A549 (cell line): ENCODE data around the gene TCF3. TPM values are rescaled to one million over a fixed set of nuclear protein-coding genes. Genes with fewer than 3 reads are reported as not detected.

Experiments used
- ATAC-seq, 2 experiments: fragments of 200-7000 bp in 1 of 2; fragments of >200 bp in 1 of 2; cut with Nextera tagmentation in 1 of 2; cut with Tn5 transposase in 1 of 2; 3 replicates each; pipeline versions ENCODE4 v1.8.0 to v1.9.1; 2018 to 2020; ENCODE audit warnings: mild to moderate bottlenecking in 1 of 2, moderate library complexity in 1 of 2
- CTCF ChIA-PET: fragments of 300-600 bp; sonication (Branson Sonifier 250); formaldehyde crosslinking; extraction: SDS; loops from one replicate; lab custom pipeline; 2021; ENCODE audit warnings: antibody characterized with exemption, inconsistent platforms; lab: Yijun Ruan, JAX
- POLR2A ChIA-PET: fragments of 350-600 bp; formaldehyde crosslinking; extraction: SDS; loops from one replicate; lab custom pipeline; 2021; ENCODE audit warnings: antibody characterized with exemption, inconsistent platforms; lab: Yijun Ruan, JAX
- DNase-seq, 2 experiments: peaks; one replicate each; pipeline versions ENCODE4 v3.0.0 to v3.0.0-alpha.2; 2011 to 2016; ENCODE audit warnings: low read depth in 1 of 2, low spot score in 1 of 2
- FAIRE-seq: peaks from 2 replicates; lab custom pipeline; 2011; peaks lifted over from hg19 to GRCh38; lab: Jason Lieb, UNC
- H3K27ac ChIP-seq, 2 experiments: fragments of >200 bp; sonication (Bioruptor Twin); formaldehyde crosslinking; 3 replicates each; pipeline ENCODE4 v1.5.1; 2016 to 2017
- H3K4me1 ChIP-seq: fragments of >200 bp; sonication (Bioruptor Twin); formaldehyde crosslinking; 3 replicates; pipeline ENCODE4 v1.6.1; 2016
- H3K4me2 ChIP-seq: fragments of >200 bp; sonication (Bioruptor Twin); formaldehyde crosslinking; 3 replicates; pipeline ENCODE4 v1.6.1; 2016
- H3K4me3 ChIP-seq: fragments of >200 bp; sonication (Bioruptor Twin); formaldehyde crosslinking; 3 replicates; pipeline ENCODE4 v1.5.1; 2016
- H3K9me3 ChIP-seq: fragments of >200 bp; sonication (Bioruptor Twin); formaldehyde crosslinking; 3 replicates; pipeline ENCODE4 v1.6.1; 2016
- ATOH8 ChIP-seq: fragments of 250-450 bp; sonication (Bioruptor Pico); IDR thresholded peaks from 2 replicates; pipeline ENCODE4 v1.5.0; 2020; ENCODE audit warnings: low read depth, mild to moderate bottlenecking, moderate library complexity
- CBX8 ChIP-seq: fragments of 200-600 bp; sonication (generic); IDR thresholded peaks from 2 replicates; pipeline ENCODE4 v1.6.1; 2016
- E2F6 ChIP-seq: IDR thresholded peaks from 2 replicates; pipeline ENCODE4 v1.6.1; 2012; ENCODE audit warnings: low read depth, borderline replicate concordance
- FOSB ChIP-seq: fragments of 250-450 bp; sonication (Bioruptor Pico); IDR thresholded peaks from 2 replicates; pipeline ENCODE4 v1.5.0; 2020; ENCODE audit warnings: mild to moderate bottlenecking, moderate library complexity
- FOSL2 ChIP-seq, 2 experiments: fragments of 450-650 bp in 1 of 2; fragments of >200 bp in 1 of 2; sonication (Bioruptor Twin) in 1 of 2; formaldehyde crosslinking; IDR thresholded peaks; 2 replicates each; pipeline versions ENCODE4 v1.5.0 to v1.6.1; 2016 to 2020; ENCODE audit warnings: mild to moderate bottlenecking in 1 of 2, moderate library complexity in 1 of 2
- GATA3 ChIP-seq: IDR thresholded peaks from 2 replicates; pipeline ENCODE4 v1.6.1; 2012; ENCODE audit warnings: borderline replicate concordance
- HOXA7 ChIP-seq: fragments of 250-450 bp; sonication (Bioruptor Pico); IDR thresholded peaks from 2 replicates; pipeline ENCODE4 v1.5.0; 2020; ENCODE audit warnings: mild to moderate bottlenecking, moderate library complexity
- HOXB5 ChIP-seq: fragments of 250-450 bp; sonication (Bioruptor Pico); IDR thresholded peaks from 2 replicates; pipeline ENCODE4 v1.5.0; 2020; ENCODE audit warnings: mild to moderate bottlenecking, moderate library complexity
- JUN ChIP-seq, 2 experiments: fragments of >200 bp; sonication (Bioruptor Twin); formaldehyde crosslinking; IDR thresholded peaks; 2 replicates in 1 of 2; 3 replicates in 1 of 2; pipeline ENCODE4 v1.6.1; 2016 to 2017
- JUNB ChIP-seq: fragments of >200 bp; sonication (Bioruptor Twin); formaldehyde crosslinking; IDR thresholded peaks from 2 replicates; pipeline ENCODE4 v1.6.1; 2016
- KDM5A ChIP-seq: fragments of 200-600 bp; sonication (generic); IDR thresholded peaks from 2 replicates; pipeline ENCODE4 v1.6.1; 2016; ENCODE audit warnings: antibody characterized with exemption, mild to moderate bottlenecking
- MAFK ChIP-seq: fragments of 450-650 bp; IDR thresholded peaks from 2 replicates; pipeline ENCODE4 v1.6.1; 2014; ENCODE audit not compliant: partially characterized antibody
- RARB ChIP-seq: fragments of 250-450 bp; sonication (Bioruptor Pico); IDR thresholded peaks from 2 replicates; pipeline ENCODE4 v1.8.0; 2021; ENCODE audit warnings: mild to moderate bottlenecking, moderate library complexity
- RCOR1 ChIP-seq: fragments of 150-350 bp; IDR thresholded peaks from 2 replicates; pipeline ENCODE4 v1.6.1; 2014; ENCODE audit warnings: antibody characterized with exemption, low read length, low read depth
- SMC3 ChIP-seq: fragments of >200 bp; sonication (Bioruptor Twin); formaldehyde crosslinking; IDR thresholded peaks from 3 replicates; pipeline ENCODE4 v1.6.1; 2018; ENCODE audit warnings: inconsistent platforms
- TP53 ChIP-seq: fragments of 250-450 bp; sonication (Bioruptor Pico); IDR thresholded peaks from 2 replicates; pipeline ENCODE4 v1.5.0; 2021; ENCODE audit warnings: mild to moderate bottlenecking, moderate library complexity
- ZFP36 ChIP-seq: fragments of 450-650 bp; IDR thresholded peaks from 2 replicates; pipeline ENCODE4 v1.6.1; 2014; ENCODE audit warnings: borderline replicate concordance; ENCODE audit not compliant: partially characterized antibody
- ZNF302 ChIP-seq: fragments of 250-450 bp; sonication (Bioruptor Pico); IDR thresholded peaks from 2 replicates; pipeline ENCODE4 v1.9.0; 2021; ENCODE audit warnings: inconsistent platforms, mild to moderate bottlenecking, moderate library complexity
- WGBS: methylation state at CpG from one replicate; pipeline ENCODE4 v1.1.6; 2017; ENCODE audit errors: missing lambda C conversion rate; 5-methylcytosine and 5-hydroxymethylcytosine counted together
- polyA plus RNA-seq, 4 experiments: library from polyadenylated mRNA; depleted of rRNA in 3 of 4; stranded (reverse); fragments of >200 nt; fragmentation: RNase III in 1 of 4; extraction: RNeasy Plus Mini Kit Qiagen cat#74134 plus additional on column Dnase treatment in 1 of 4; gene quantifications; 2 replicates in 3 of 4; 3 replicates in 1 of 4; pipeline ENCODE4 v1.2.3, GENCODE V29; 2011 to 2017
- TF ChIP-seq, protein P1 (sequence below): fragments of 200-600 bp; sonication (generic); IDR thresholded peaks from 2 replicates; pipeline ENCODE4 v1.6.1; 2016; ENCODE audit warnings: antibody characterized with exemption, mild to moderate bottlenecking, moderate library complexity
- TF ChIP-seq, protein P2 (sequence below): fragments of >200 bp; sonication (Bioruptor Twin); formaldehyde crosslinking; IDR thresholded peaks from 3 replicates; pipeline ENCODE4 v1.6.1; 2016
- TF ChIP-seq, protein P3 (sequence below): fragments of 250-450 bp; sonication (Bioruptor Pico); IDR thresholded peaks from 2 replicates; pipeline ENCODE4 v1.5.0; 2021; ENCODE audit warnings: mild to moderate bottlenecking, moderate library complexity, borderline replicate concordance

The TCF3 gene
- polyA plus RNA-seq, 2 of the 4 experiments (the other 2 are of a cell fraction): 25.6 to 52.6 TPM

DNA sequence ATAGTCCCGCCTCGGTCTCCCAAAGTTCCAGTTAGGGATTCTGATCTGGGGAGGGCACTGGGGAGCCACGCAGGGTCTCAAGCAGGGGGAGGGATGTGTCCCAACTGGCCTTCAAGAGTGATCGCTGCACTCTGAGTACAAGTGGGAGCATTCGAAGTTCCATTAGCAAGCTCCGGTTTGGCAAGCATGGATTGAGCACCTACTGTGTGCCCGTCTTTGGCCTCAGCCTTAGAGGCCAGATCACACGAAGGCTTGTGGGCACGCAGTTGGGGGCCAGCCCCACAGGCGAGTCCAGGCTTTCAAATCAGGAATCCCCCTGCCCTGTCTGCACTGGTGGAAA is 32.1 kb upstream of the TCF3 start:
- FAIRE-seq: no peak
- H3K27ac ChIP-seq: no peak overlapping the region
- POLR2A ChIA-PET: no interaction called here
- TF ChIP-seq ZNF302: no peak
- TF ChIP-seq CBX8: no peak
- TF ChIP-seq SMC3: no peak
- no peak for TF ChIP-seq ZFP36
- TF ChIP-seq, protein P1, sequence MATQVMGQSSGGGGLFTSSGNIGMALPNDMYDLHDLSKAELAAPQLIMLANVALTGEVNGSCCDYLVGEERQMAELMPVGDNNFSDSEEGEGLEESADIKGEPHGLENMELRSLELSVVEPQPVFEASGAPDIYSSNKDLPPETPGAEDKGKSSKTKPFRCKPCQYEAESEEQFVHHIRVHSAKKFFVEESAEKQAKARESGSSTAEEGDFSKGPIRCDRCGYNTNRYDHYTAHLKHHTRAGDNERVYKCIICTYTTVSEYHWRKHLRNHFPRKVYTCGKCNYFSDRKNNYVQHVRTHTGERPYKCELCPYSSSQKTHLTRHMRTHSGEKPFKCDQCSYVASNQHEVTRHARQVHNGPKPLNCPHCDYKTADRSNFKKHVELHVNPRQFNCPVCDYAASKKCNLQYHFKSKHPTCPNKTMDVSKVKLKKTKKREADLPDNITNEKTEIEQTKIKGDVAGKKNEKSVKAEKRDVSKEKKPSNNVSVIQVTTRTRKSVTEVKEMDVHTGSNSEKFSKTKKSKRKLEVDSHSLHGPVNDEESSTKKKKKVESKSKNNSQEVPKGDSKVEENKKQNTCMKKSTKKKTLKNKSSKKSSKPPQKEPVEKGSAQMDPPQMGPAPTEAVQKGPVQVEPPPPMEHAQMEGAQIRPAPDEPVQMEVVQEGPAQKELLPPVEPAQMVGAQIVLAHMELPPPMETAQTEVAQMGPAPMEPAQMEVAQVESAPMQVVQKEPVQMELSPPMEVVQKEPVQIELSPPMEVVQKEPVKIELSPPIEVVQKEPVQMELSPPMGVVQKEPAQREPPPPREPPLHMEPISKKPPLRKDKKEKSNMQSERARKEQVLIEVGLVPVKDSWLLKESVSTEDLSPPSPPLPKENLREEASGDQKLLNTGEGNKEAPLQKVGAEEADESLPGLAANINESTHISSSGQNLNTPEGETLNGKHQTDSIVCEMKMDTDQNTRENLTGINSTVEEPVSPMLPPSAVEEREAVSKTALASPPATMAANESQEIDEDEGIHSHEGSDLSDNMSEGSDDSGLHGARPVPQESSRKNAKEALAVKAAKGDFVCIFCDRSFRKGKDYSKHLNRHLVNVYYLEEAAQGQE: no peak
- no peak for TF ChIP-seq MAFK
- TF ChIP-seq, protein P2, sequence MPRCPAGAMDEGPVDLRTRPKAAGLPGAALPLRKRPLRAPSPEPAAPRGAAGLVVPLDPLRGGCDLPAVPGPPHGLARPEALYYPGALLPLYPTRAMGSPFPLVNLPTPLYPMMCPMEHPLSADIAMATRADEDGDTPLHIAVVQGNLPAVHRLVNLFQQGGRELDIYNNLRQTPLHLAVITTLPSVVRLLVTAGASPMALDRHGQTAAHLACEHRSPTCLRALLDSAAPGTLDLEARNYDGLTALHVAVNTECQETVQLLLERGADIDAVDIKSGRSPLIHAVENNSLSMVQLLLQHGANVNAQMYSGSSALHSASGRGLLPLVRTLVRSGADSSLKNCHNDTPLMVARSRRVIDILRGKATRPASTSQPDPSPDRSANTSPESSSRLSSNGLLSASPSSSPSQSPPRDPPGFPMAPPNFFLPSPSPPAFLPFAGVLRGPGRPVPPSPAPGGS: no peak
- no peak for TF ChIP-seq RARB (CRISPR knock-in tag)
- TF ChIP-seq TP53 (CRISPR knock-in tag): no peak
- no peak for TF ChIP-seq ATOH8 (CRISPR knock-in tag)
- no peak for TF ChIP-seq JUNB
- TF ChIP-seq HOXB5: no peak
- TF ChIP-seq E2F6: no peak
- TF ChIP-seq, all 56 proteins: peak for 0
- CTCF ChIA-PET: interaction anchor here (0.7 to 7.0 kb wide), 4 partner anchors 11 to 112 kb away, joined by 3 to 44 read pairs (median 4); no protein-coding TSS in a partner anchor
- no peak overlapping the region for H3K4me2 ChIP-seq
- no peaks in the 10 kb centered on the region for H3K4me1 ChIP-seq
- no peak overlapping the region for H3K4me3 ChIP-seq
- no peaks in the 10 kb centered on the region for H3K9me3 ChIP-seq
- ATAC-seq (peak in 1 of 2 experiments; percentile 61; a peak in 1 of 6 replicates), DNase-seq (no peak)
- 59% methylated on average over 4 of the region's 10 CpGs for WGBS

DNA sequence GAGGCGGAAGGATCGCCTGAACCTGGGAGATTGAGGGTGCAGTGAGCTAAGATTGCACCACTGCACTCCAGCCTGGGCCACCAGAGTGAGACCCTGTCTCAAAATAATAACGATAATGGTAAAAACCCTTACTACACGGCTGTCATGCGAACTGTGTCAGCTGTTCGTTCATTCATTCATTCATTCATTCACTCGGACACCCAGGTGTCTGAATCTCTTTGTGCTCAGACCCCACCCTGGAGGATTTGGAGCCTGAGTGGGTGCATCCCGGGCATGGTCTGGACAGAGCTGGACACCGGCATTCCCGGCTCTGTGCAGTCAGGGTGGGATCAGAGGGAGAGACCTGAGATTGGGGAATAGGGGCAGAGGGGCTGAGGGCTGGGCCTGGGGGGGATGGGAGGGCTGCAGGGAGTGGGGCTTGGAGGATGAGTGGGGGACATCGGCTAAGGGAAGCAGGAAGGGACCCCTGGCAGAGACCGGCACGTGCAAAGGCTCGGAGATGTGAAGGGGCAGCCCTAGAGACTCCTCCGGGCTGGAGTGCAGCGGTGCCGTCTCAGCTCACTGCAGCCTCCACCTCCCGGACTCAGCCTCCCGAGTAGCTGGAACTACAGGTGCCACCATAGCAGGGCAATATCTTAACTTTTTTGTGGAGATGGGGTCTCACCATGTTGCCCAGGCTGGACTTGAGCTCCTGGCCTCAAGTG is 31.6 kb upstream of the TCF3 start:
- no peaks in the 10 kb centered on the region for H3K9me3 ChIP-seq
- DNase-seq (no peak), FAIRE-seq (no peak), ATAC-seq (peak in 1 of 2 experiments; percentile 51; a peak in 1 of 6 replicates)
- no peaks in the 10 kb centered on the region for H3K4me1 ChIP-seq
- no peak overlapping the region for H3K4me3 ChIP-seq
- WGBS: 59% methylated on average over 15 of the region's 19 CpGs
- CTCF ChIA-PET: interaction anchor here (0.7 to 7.0 kb wide), 4 partner anchors 11 to 112 kb away, joined by 3 to 44 read pairs (median 4); no protein-coding TSS in a partner anchor
- no peak overlapping the region for H3K4me2 ChIP-seq
- no peak overlapping the region for H3K27ac ChIP-seq
- POLR2A ChIA-PET: no interaction called here
- TF ChIP-seq FOSB (CRISPR knock-in tag) (no peak), ZNF302 (no peak), GATA3 (no peak), HOXA7 (CRISPR knock-in tag) (no peak), FOSL2 (IDR thresholded peaks at IDR 0.05) (no peak), FOSL2 (CRISPR knock-in tag; IDR thresholded peaks at IDR 0.05) (no peak), KDM5A (no peak), JUN (IDR thresholded peaks at IDR 0.05) (no peak), RCOR1 (no peak)
- TF ChIP-seq, protein P3, sequence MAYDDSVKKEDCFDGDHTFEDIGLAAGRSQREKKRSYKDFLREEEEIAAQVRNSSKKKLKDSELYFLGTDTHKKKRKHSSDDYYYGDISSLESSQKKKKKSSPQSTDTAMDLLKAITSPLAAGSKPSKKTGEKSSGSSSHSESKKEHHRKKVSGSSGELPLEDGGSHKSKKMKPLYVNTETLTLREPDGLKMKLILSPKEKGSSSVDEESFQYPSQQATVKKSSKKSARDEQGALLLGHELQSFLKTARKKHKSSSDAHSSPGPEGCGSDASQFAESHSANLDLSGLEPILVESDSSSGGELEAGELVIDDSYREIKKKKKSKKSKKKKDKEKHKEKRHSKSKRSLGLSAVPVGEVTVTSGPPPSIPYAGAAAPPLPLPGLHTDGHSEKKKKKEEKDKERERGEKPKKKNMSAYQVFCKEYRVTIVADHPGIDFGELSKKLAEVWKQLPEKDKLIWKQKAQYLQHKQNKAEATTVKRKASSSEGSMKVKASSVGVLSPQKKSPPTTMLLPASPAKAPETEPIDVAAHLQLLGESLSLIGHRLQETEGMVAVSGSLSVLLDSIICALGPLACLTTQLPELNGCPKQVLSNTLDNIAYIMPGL (CRISPR knock-in tag): no peak
- TF ChIP-seq, protein P2: no peak
- TF ChIP-seq, protein P1: no peak
